ENCODE results near the gene L3MBTL4. TPM values are rescaled to one million over a fixed set of nuclear protein-coding genes. Genes with fewer than 3 reads are reported as not detected.

The L3MBTL4 gene
- total RNA-seq, 1 experiment from 2014 or later, result 0.59 TPM

DNA sequence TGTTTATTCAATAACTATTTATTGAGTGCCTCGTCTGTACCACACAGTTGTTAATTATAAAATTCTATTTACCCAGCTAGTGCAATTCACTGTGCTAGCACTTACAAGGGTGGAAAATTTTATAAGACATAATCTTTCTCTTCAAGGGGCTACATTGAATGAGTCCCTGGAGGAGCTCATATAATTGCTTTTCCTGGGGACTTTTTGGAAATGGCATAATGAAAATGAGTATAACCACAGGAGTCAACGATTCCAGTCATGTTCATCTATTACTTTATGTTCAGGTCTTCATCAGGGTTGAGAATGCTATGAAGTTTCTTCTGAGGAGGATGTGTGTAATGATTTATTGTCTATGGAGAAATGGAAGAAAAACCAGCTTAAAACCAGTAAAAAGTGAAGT, 466.5 kb downstream of the L3MBTL4 start:
- H3K36me3 ChIP-seq (replicated peaks; ENCODE audit: control insufficient read depth, insufficient read depth, low read length), result no peaks in the 10 kb centered on the region
- H3K4me3 ChIP-seq (ENCODE audit: insufficient read depth, low read depth, low read length), result no peak overlapping the region
- DNase-seq, result no peak

DNA sequence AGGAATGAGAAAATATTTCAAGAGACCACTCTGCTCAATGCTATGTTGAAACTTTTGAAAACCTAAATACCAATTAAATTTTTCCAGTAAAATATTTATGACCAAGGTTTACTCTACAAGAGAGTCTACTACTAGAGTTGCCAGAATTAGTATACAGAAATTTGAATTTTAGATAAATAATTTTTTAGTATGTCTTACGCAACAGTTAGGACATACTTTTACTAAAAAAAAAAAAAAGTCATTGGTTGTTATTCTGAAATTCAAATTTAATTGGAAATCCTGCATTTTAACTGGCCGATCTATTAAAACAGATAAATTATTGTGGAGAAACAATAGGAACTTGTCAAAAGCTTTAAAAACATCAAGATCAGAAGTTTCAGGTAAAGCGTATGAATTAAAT, 470.3 kb downstream of the L3MBTL4 start:
- H3K4me3 ChIP-seq (ENCODE audit: insufficient read depth, low read depth, low read length), result no peak overlapping the region

More for the DNA sequence above, 466.5 kb downstream of the L3MBTL4 start:
- no peaks in the 10 kb centered on the region for H3K27me3 ChIP-seq (ENCODE audit: control insufficient read depth, insufficient read depth, low read length)

GRCh38 chr18:5943514-5943913, 471.2 kb downstream of the L3MBTL4 start:
- no peaks in the 10 kb centered on the region for H3K36me3 ChIP-seq (replicated peaks; ENCODE audit: control insufficient read depth, insufficient read depth, low read length)
- H3K27me3 ChIP-seq (ENCODE audit: control insufficient read depth, insufficient read depth, low read length), result no peaks in the 10 kb centered on the region
- no peak overlapping the region for H3K4me3 ChIP-seq (ENCODE audit: insufficient read depth, low read depth, low read length)
- no peak for DNase-seq

More for the DNA sequence above, 470.3 kb downstream of the L3MBTL4 start:
- no peaks in the 10 kb centered on the region for H3K36me3 ChIP-seq (replicated peaks; ENCODE audit: control insufficient read depth, insufficient read depth, low read length)
- DNase-seq, result no peak
- no peaks in the 10 kb centered on the region for H3K27me3 ChIP-seq (ENCODE audit: control insufficient read depth, insufficient read depth, low read length)

DNA sequence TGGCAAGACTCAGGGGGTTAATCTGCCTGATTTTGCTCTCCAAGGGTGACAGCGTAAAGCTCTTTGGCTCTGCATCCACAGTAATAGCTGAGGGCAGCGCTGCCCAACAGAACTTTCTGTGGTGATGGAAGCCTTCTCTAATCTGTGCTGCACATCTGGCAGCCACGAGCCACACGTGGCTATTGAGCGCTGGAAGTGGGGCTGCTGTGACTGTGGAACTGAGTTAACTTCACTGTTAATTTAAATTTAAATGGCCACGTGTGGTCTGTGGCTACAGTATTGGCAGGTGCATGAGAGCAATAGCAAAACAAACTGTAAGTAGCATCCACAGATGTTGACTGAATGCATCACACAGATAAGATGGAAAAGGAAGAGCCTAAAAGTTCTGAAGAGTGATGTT, 472.1 kb downstream of the L3MBTL4 start:
- H3K36me3 ChIP-seq (replicated peaks; ENCODE audit: control insufficient read depth, insufficient read depth, low read length), result no peaks in the 10 kb centered on the region
- no peak overlapping the region for H3K4me3 ChIP-seq (ENCODE audit: insufficient read depth, low read depth, low read length)
- DNase-seq, result no peak
- H3K27me3 ChIP-seq (ENCODE audit: control insufficient read depth, insufficient read depth, low read length), result no peaks in the 10 kb centered on the region

DNA sequence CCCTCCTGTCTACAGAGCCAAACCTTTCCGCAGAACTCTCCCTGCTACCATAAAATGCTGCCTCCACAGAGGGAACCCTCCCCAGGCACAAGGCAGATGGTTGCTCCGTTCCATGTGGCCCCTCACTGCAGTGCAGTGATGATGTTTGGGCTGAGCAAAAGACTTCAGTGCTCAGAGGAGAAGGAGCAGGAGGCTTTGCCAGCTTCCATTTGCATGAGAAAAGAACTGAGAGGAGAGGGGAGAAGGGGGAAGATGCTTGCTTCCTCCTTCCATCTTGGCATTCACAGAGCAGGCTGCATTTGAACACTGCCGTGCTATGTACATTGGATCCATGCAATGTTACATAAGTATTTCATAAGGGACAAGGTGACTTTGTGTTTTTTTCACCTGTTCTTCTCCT, 472.8 kb downstream of the L3MBTL4 start:
- peak; percentile 57 for DNase-seq
- Histone ChIP-seq H3K4me3 (ENCODE audit: insufficient read depth, low read depth, low read length) (no peak overlapping the region), H3K36me3 (replicated peaks; ENCODE audit: control insufficient read depth, insufficient read depth, low read length) (no peaks in the 10 kb centered on the region), H3K27me3 (ENCODE audit: control insufficient read depth, insufficient read depth, low read length) (no peaks in the 10 kb centered on the region)

GRCh38 chr18:5939801-5940667, 474.7 kb downstream of the L3MBTL4 start:
- DNase-seq, result no peak
- Histone ChIP-seq H3K36me3 (replicated peaks; ENCODE audit: control insufficient read depth, insufficient read depth, low read length) (no peaks in the 10 kb centered on the region), H3K4me3 (ENCODE audit: insufficient read depth, low read depth, low read length) (no peak overlapping the region), H3K27me3 (ENCODE audit: control insufficient read depth, insufficient read depth, low read length) (no peaks in the 10 kb centered on the region)

GRCh38 chr18:5937795-5938194, 476.9 kb downstream of the L3MBTL4 start:
- Histone ChIP-seq H3K36me3 (replicated peaks; ENCODE audit: control insufficient read depth, insufficient read depth, low read length) (no peaks in the 10 kb centered on the region), H3K4me3 (ENCODE audit: insufficient read depth, low read depth, low read length) (no peak overlapping the region), H3K27me3 (ENCODE audit: control insufficient read depth, insufficient read depth, low read length) (no peaks in the 10 kb centered on the region)
- no peak for DNase-seq

- no peaks in the 10 kb centered on the region for H3K27me3 ChIP-seq (ENCODE audit: control insufficient read depth, insufficient read depth, low read length)
- no peak overlapping the region for H3K4me3 ChIP-seq (ENCODE audit: insufficient read depth, low read depth, low read length)
- no peaks in the 10 kb centered on the region for H3K36me3 ChIP-seq (replicated peaks; ENCODE audit: control insufficient read depth, insufficient read depth, low read length)
- DNase-seq, result no peak
These were observed 477.6 kb downstream of the L3MBTL4 start for GRCh38 chr18:5937121-5937520.

- Histone ChIP-seq H3K27me3 (ENCODE audit: control insufficient read depth, insufficient read depth, low read length) (no peaks in the 10 kb centered on the region), H3K4me3 (ENCODE audit: insufficient read depth, low read depth, low read length) (no peak overlapping the region), H3K36me3 (replicated peaks; ENCODE audit: control insufficient read depth, insufficient read depth, low read length) (no peaks in the 10 kb centered on the region)
- no peak for DNase-seq
These were observed 483.9 kb downstream of the L3MBTL4 start for GRCh38 chr18:5930789-5931188.

DNA sequence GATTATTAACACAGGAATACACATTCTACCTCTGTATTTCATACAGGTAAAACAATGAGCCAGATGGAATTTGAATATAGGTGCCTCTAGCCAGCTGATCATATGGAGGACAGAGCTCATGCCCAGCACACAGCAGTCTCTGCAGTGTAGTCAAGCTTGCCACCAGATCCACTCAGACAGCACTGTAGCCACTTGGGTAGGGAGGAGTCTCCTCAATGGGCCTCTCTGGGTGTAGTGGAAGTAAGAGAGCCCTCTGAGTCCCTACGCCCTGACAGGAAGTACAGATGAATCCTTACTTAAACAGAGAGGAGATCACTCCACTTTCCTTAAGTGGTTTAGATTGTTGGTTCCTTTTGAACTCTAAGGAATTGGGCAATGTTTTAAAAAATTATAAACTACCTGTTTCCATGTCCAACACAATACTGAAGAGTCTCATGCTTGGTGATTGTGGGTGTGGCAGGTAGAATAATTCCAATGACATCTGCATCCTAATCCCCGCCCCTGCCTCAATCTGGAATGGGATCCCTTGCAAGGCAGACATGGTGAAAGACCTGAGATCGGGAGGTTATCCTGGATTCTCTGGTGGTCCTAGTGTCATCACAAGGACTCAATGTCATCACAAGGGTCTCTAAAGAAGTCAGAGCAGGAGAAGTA, 496.4 kb downstream of the L3MBTL4 start:
- no peaks in the 10 kb centered on the region for H3K27me3 ChIP-seq (ENCODE audit: control insufficient read depth, insufficient read depth, low read length)
- no peak for DNase-seq
- no peaks in the 10 kb centered on the region for H3K36me3 ChIP-seq (replicated peaks; ENCODE audit: control insufficient read depth, insufficient read depth, low read length)
- H3K4me3 ChIP-seq (ENCODE audit: insufficient read depth, low read depth, low read length), result no peak overlapping the region

- Histone ChIP-seq H3K4me3 (ENCODE audit: insufficient read depth, low read depth, low read length) (no peak overlapping the region), H3K27me3 (ENCODE audit: control insufficient read depth, insufficient read depth, low read length) (no peaks in the 10 kb centered on the region), H3K36me3 (replicated peaks; ENCODE audit: control insufficient read depth, insufficient read depth, low read length) (no peaks in the 10 kb centered on the region)
- DNase-seq, result no peak
These were observed 499.8 kb downstream of the L3MBTL4 start for GRCh38 chr18:5914951-5915350.

DNA sequence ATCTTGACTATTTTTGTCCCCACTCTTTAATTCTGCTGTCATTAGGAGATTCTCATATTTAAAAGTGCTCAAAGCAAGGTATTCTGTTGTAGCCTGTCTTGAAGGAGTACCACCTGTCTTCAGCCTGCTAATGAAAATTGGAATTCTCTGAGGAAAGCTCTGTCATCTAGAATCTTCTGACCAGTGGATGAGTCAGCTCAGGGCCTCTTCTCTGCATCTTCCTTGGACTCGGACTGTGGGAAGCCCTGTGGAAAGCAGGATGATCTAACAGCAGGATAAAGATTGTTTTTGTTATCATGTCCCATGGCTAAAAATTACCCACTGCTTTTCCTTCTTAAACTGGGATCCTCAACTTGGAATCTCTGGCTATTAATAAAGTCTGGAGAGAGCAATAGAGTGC, 500.7 kb downstream of the L3MBTL4 start:
- Histone ChIP-seq H3K36me3 (replicated peaks; ENCODE audit: control insufficient read depth, insufficient read depth, low read length) (no peaks in the 10 kb centered on the region), H3K4me3 (ENCODE audit: insufficient read depth, low read depth, low read length) (no peak overlapping the region), H3K27me3 (ENCODE audit: control insufficient read depth, insufficient read depth, low read length) (no peaks in the 10 kb centered on the region)
- no peak for DNase-seq

DNA sequence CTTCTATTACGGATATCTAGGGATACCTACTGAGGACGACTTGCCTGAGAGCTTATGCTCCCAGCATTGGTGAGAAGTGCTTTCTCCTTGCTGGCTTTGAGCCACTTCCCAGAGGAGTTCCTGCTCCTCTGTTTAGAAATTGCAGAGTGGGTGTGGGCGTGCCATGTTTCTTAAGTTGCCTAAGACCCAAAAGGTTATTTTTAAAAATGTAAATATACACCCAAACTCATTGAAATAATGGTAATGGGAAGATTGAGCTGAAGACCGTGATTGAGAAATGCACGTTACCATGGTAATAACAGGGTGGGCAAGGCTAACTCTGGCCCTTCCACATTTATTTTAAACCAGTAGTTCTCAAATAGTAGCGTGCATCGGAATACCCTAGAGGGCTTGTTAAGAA, 502.1 kb downstream of the L3MBTL4 start:
- Histone ChIP-seq H3K36me3 (replicated peaks; ENCODE audit: control insufficient read depth, insufficient read depth, low read length) (no peaks in the 10 kb centered on the region), H3K4me3 (ENCODE audit: insufficient read depth, low read depth, low read length) (no peak overlapping the region), H3K27me3 (ENCODE audit: control insufficient read depth, insufficient read depth, low read length) (no peaks in the 10 kb centered on the region)
- DNase-seq, result no peak

- H3K36me3 ChIP-seq (replicated peaks; ENCODE audit: control insufficient read depth, insufficient read depth, low read length), result no peaks in the 10 kb centered on the region
- H3K4me3 ChIP-seq (ENCODE audit: insufficient read depth, low read depth, low read length), result no peak overlapping the region
- no peaks in the 10 kb centered on the region for H3K27me3 ChIP-seq (ENCODE audit: control insufficient read depth, insufficient read depth, low read length)
- no peak for DNase-seq
These were observed 505.6 kb downstream of the L3MBTL4 start for GRCh38 chr18:5909125-5909524.
